Ectodermal cell (in vitro differentiated cells): ENCODE data around the gene NPS. TPM values are rescaled to one million over a fixed set of nuclear protein-coding genes. Genes with fewer than 3 reads are reported as not detected.

Experiments
- H3K27ac ChIP-seq: 2 replicates; pipeline ENCODE4 v1.7.0; 2013; ENCODE audit warnings: mild to moderate bottlenecking, low read depth, low read length; ENCODE audit not compliant: insufficient read depth, poor library complexity, severe bottlenecking
- H3K27me3 ChIP-seq: 2 replicates; pipeline ENCODE4 v1.7.0; 2013; ENCODE audit warnings: mild to moderate bottlenecking, low read length; ENCODE audit not compliant: insufficient read depth, control insufficient read depth, poor library complexity, severe bottlenecking
- H3K36me3 ChIP-seq: one replicate; pipeline ENCODE4 v1.7.0; 2013; ENCODE audit warnings: low read length; ENCODE audit not compliant: control insufficient read depth, insufficient read depth
- H3K4me1 ChIP-seq: one replicate; pipeline ENCODE4 v1.7.0; 2013; ENCODE audit warnings: low read length; ENCODE audit not compliant: control insufficient read depth, insufficient read depth
- H3K4me3 ChIP-seq: 2 replicates; pipeline ENCODE4 v1.7.0; 2013; ENCODE audit warnings: low read depth, low read length, control low read depth; ENCODE audit not compliant: insufficient read depth
- H3K9me3 ChIP-seq: 2 replicates; pipeline ENCODE4 v1.7.0; 2013; ENCODE audit warnings: mild to moderate bottlenecking, low read length, moderate library complexity; ENCODE audit not compliant: control insufficient read depth
- WGBS, 2 experiments: methylation state at CpG; one replicate each; pipeline ENCODE4 v1.1.7; 2013; ENCODE audit warnings: missing lambda C conversion rate in 2 of 2; 5-methylcytosine and 5-hydroxymethylcytosine counted together
- polyA plus RNA-seq, 4 experiments: library from polyadenylated mRNA; stranded (reverse); fragments of 50-300 nt; gene quantifications; one replicate each; pipeline ENCODE4 v1.2.3, GENCODE V29; 2013

The NPS gene
- not detected for polyA plus RNA-seq (2013, experiment 1 of 4)
- not detected for polyA plus RNA-seq (2013, experiment 2 of 4)
- not detected for polyA plus RNA-seq (2013, experiment 3 of 4)
- polyA plus RNA-seq (2013, experiment 4 of 4) = not detected

DNA sequence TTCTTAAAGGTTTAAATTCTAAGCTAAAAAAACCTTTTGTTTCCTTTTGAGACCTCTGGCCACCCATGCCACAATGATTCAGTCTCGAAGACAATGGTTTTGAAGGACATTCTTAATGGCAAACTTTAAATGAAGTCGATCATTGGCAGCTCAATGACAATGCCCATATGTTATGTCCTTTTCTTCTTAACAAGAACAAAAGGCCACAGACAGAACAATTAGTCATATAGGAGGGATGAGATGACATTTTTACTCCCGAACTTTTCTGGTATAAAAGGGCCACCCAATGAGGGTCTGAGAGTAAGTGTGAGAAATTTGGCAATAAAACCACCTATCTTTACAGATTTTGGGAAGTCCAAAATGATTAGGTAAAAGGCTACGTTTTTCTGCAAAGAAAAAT, at the start of gene NPS:
Gene NPS, plus strand, starts transcription at position 301 of the 400 bp plus-strand sequence. Its CDS starts 60 bp downstream, at position 361.
- H3K27ac ChIP-seq = no peak within 1 kb of the TSS
- no peaks in the 10 kb centered on the region for H3K27me3 ChIP-seq
- WGBS, 2 experiments = 75 to 85% methylated on average over 4 of the region's 4 CpGs
- no peaks in the 10 kb centered on the region for H3K4me1 ChIP-seq
- no peaks in the 10 kb centered on the region for H3K9me3 ChIP-seq
- no peak within 1 kb of the TSS for H3K4me3 ChIP-seq
- H3K36me3 ChIP-seq = no peaks in the 10 kb centered on the region

GRCh38 chr10:127500127-127500526, 49.0 kb upstream of the NPS start:
- no peaks in the 10 kb centered on the region for H3K27me3 ChIP-seq
- no peak overlapping the region for H3K4me3 ChIP-seq
- WGBS, 2 experiments = 91 to 92% methylated on average over 8 of the region's 8 CpGs
- no peak overlapping the region for H3K27ac ChIP-seq
- no peaks in the 10 kb centered on the region for H3K36me3 ChIP-seq
- no peaks in the 10 kb centered on the region for H3K9me3 ChIP-seq
- H3K4me1 ChIP-seq = no peaks in the 10 kb centered on the region

DNA sequence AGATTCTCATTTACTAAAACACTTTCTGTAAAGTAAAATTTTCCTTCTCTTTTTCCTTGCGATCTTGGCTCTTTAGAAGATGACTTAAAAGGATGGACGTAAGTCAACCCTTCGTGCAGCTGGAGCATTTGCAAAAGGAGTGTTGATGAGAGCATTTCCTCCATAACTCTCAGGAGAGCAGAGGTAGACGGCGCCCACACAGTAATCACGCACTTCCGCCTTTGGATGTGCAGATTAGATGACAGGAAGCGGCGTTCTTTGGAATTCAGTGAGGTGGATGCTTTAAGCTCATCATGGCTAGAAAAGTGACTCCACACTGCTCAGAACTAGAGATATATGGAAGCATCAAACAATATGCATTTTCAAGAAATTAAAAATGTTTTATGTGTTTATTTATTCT, 43.0 kb upstream of the NPS start:
- no peak overlapping the region for H3K4me3 ChIP-seq
- no peaks in the 10 kb centered on the region for H3K27me3 ChIP-seq
- H3K27ac ChIP-seq = no peak overlapping the region
- no peaks in the 10 kb centered on the region for H3K4me1 ChIP-seq
- 89 to 94% methylated on average over 9 of the region's 9 CpGs for WGBS, 2 experiments
- no peaks in the 10 kb centered on the region for H3K36me3 ChIP-seq
- no peaks in the 10 kb centered on the region for H3K9me3 ChIP-seq

GRCh38 chr10:127522298-127522697, 26.8 kb upstream of the NPS start:
- no peaks in the 10 kb centered on the region for H3K36me3 ChIP-seq
- H3K9me3 ChIP-seq = no peaks in the 10 kb centered on the region
- no peak overlapping the region for H3K27ac ChIP-seq
- no peaks in the 10 kb centered on the region for H3K27me3 ChIP-seq
- no peak overlapping the region for H3K4me3 ChIP-seq
- H3K4me1 ChIP-seq = peaks cover 15% of the 10 kb centered on the region
- 88 to 90% methylated on average over 3 of the region's 3 CpGs for WGBS, 2 experiments

- no peaks in the 10 kb centered on the region for H3K27me3 ChIP-seq
Measured at GRCh38 chr10:127523476-127523875, 25.6 kb upstream of the NPS start.

DNA sequence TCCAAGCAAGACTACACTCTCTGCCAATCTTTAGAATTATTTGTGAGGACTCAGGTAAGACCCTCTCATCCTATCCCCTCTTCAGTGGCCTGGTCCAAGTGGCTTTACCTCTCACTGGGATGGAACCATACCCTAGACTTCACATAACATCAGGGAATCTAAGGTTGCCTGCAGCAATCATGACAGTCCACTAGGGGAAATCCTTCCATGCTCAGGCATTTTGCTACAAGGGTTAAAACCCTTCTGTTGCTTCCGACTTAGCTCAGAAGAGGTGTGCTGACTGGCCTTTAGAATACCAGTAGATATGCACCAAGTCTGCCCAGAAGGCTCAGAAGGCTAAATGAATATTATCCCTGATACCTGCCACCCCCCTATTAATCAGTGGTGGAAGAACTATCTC, 24.9 kb upstream of the NPS start:
- no peaks in the 10 kb centered on the region for H3K9me3 ChIP-seq

More at GRCh38 chr10:127523476-127523875, 25.6 kb upstream of the NPS start:
- Histone ChIP-seq H3K4me1 (peaks cover 15% of the 10 kb centered on the region), H3K4me3 (no peak overlapping the region), H3K27ac (no peak overlapping the region), H3K36me3 (no peaks in the 10 kb centered on the region), H3K9me3 (no peaks in the 10 kb centered on the region)
- 88 to 92% methylated on average over 6 of the region's 6 CpGs for WGBS, 2 experiments

DNA sequence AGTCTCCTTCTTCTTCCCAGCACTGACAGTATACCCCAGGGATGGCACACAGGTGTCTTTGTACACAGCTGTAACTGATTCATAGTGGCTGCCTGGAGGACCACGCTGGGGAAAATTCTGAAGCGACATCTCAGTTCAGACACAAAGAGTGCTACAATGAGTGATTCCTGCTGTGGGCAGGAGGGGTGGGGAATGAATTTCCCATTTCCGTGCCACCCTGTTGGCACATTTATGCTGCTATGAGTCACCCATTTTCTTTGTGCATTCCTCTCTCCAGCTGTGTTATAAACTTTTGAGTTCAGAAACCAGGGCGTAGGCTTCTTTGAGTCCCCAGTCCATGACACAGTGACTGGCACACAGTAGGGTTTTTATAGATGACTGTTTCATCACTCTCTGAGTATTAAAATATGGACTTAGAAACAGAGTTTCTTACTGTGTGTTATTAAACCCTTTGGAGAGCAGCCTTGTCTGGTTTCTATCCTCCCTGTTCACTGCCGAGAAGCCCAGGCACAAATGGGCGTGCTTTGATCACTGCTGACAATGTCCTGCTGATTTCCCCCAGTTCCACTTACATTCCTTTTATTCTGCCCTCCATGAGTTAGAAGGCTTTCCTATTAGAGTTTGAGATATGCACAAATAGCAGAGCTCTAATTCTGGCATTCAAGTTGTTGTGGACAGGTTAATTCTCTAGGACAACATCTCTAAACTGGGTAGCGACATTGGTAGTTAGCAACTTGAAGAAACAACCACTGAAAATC, 24.0 kb upstream of the NPS start:
- WGBS, 2 experiments = 58 to 60% methylated on average over 7 of the region's 7 CpGs
- H3K36me3 ChIP-seq = no peaks in the 10 kb centered on the region
- H3K4me3 ChIP-seq = no peak overlapping the region
- peaks cover 15% of the 10 kb centered on the region for H3K4me1 ChIP-seq
- H3K27ac ChIP-seq = no peak overlapping the region
- no peaks in the 10 kb centered on the region for H3K9me3 ChIP-seq
- H3K27me3 ChIP-seq = no peaks in the 10 kb centered on the region

More for the DNA sequence above, 24.9 kb upstream of the NPS start:
- Histone ChIP-seq H3K36me3 (no peaks in the 10 kb centered on the region), H3K27me3 (no peaks in the 10 kb centered on the region), H3K4me3 (no peak overlapping the region), H3K27ac (no peak overlapping the region), H3K4me1 (peaks cover 15% of the 10 kb centered on the region)
- WGBS, 2 experiments = 44 to 51% methylated on average over 1 of the region's 1 CpG

GRCh38 chr10:127525686-127526085, 23.4 kb upstream of the NPS start:
- 91 to 100% methylated on average over 2 to 3 of the region's 3 CpGs for WGBS, 2 experiments
- H3K36me3 ChIP-seq = no peaks in the 10 kb centered on the region
- H3K27me3 ChIP-seq = no peaks in the 10 kb centered on the region
- no peaks in the 10 kb centered on the region for H3K9me3 ChIP-seq
- peak overlapping the region; percentile 9 for H3K27ac ChIP-seq
- no peak overlapping the region for H3K4me3 ChIP-seq
- H3K4me1 ChIP-seq = peaks cover 15% of the 10 kb centered on the region

DNA sequence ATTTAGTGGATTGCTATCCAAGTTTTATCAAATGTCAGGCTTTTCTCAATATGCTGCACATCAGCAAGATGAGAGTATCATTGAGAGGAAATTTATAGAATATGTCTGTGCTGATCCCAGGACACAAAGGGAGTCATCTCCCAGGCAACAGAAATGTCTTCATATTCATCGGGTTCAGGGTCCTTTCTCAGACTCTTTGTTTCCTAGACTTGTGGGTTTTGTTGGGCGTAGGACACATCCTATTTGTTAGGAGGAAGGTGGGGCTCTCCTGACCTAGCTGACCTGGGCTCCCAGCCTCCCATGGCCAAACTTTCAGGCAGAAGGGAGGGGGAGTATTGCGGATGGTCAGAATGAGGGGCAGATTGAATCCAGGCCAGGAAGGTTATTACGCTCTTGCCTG, 22.9 kb upstream of the NPS start:
- Histone ChIP-seq H3K27me3 (no peaks in the 10 kb centered on the region), H3K27ac (peak overlapping the region; percentile 9), H3K9me3 (no peaks in the 10 kb centered on the region), H3K4me3 (no peak overlapping the region), H3K4me1 (peaks cover 15% of the 10 kb centered on the region), H3K36me3 (no peaks in the 10 kb centered on the region)
- 81 to 83% methylated on average over 4 of the region's 4 CpGs for WGBS, 2 experiments

DNA sequence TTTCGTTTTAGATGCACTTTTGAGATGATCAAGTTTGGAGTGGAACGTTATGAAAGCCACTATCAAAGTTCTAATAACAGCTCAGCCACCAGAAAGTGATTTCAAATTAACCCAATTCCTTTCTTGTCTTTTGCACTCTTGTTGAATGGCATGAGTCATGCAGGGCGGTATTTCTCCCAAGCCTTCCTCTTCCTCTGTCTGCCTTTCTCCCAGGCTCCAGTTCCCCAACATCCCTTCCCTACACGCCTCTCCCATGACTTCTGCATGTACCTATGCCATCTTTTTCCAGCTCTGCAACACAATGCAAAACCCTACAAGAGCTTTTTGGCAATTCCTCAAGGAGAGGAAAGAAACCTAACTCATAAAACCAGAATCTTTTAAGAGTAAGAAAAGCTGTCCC, 21.8 kb upstream of the NPS start:
- H3K4me1 ChIP-seq = peaks cover 15% of the 10 kb centered on the region

More for the DNA sequence above, 21.8 kb upstream of the NPS start:
- 92% methylated on average over 4 of the region's 4 CpGs for WGBS, 2 experiments
- no peak overlapping the region for H3K27ac ChIP-seq
- no peaks in the 10 kb centered on the region for H3K27me3 ChIP-seq
- no peaks in the 10 kb centered on the region for H3K9me3 ChIP-seq
- H3K36me3 ChIP-seq = no peaks in the 10 kb centered on the region
- H3K4me3 ChIP-seq = no peak overlapping the region
